ENCODE results near the gene POU2F1.

Gene POU2F1

GRCh38 chr1:167404908-167405307, 184.2 kb downstream of the POU2F1 start:
- Histone ChIP-seq H3K36me3 (ENCODE audit: low read length) (peaks cover 43% of the 10 kb centered on the region), H4K20me1 (ENCODE audit: low read depth, low read length) (no peaks in the 10 kb centered on the region), H3K9me2 (replicated peaks; ENCODE audit: insufficient read depth, low read length) (no peaks in the 10 kb centered on the region), H3K4me2 (ENCODE audit: low read depth, low read length, poor library complexity, severe bottlenecking) (no peak overlapping the region), H3K4me3 (ENCODE audit: insufficient read depth, low read length, poor library complexity, severe bottlenecking) (no peak overlapping the region), H3K9ac (ENCODE audit: low read length) (no peak overlapping the region), H2AFZ (ENCODE audit: low read depth, low read length, severe bottlenecking) (no peak overlapping the region), H3F3A (ENCODE audit: insufficient read depth) (no peaks in the 10 kb centered on the region), H3K9me3 (ENCODE audit: insufficient read depth, low read length) (no peaks in the 10 kb centered on the region), H3K79me2 (ENCODE audit: insufficient read depth, low read length) (no peaks in the 10 kb centered on the region), H3K27ac (ENCODE audit: low read depth, low read length) (no peak overlapping the region), H3K27me3 (ENCODE audit: low read length) (no peaks in the 10 kb centered on the region)
- TF ChIP-seq, protein P1, sequence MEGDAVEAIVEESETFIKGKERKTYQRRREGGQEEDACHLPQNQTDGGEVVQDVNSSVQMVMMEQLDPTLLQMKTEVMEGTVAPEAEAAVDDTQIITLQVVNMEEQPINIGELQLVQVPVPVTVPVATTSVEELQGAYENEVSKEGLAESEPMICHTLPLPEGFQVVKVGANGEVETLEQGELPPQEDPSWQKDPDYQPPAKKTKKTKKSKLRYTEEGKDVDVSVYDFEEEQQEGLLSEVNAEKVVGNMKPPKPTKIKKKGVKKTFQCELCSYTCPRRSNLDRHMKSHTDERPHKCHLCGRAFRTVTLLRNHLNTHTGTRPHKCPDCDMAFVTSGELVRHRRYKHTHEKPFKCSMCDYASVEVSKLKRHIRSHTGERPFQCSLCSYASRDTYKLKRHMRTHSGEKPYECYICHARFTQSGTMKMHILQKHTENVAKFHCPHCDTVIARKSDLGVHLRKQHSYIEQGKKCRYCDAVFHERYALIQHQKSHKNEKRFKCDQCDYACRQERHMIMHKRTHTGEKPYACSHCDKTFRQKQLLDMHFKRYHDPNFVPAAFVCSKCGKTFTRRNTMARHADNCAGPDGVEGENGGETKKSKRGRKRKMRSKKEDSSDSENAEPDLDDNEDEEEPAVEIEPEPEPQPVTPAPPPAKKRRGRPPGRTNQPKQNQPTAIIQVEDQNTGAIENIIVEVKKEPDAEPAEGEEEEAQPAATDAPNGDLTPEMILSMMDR (IDR thresholded peaks at IDR 0.05; ENCODE audit: insufficient read depth, low read length, poor library complexity, severe bottlenecking) = no peak
- no peak for TF ChIP-seq EZH2phosphoT487 (conservative IDR thresholded peaks at IDR 0.05; ENCODE audit: low read length)

DNA sequence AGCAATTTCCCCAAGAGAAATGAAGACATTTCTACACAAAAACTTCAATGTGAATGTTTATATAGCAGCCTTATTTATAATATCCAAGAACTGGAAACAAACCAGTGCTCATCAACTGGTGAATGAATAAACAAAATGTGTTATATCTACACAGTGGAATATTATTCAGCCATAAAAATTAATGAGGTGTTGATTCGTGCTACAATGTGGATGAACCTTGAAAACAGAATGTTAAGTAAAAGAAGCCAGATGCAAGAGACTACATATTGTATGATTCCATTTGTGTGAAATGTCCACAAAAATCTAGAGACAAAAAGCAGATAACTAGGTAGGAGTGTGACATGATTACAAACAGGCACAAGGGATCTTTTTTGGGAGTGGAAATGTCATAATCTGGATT, 187.7 kb downstream of the POU2F1 start:
- Histone ChIP-seq H3K9me2 (replicated peaks; ENCODE audit: insufficient read depth, low read length) (no peaks in the 10 kb centered on the region), H3K4me3 (ENCODE audit: insufficient read depth, low read length, poor library complexity, severe bottlenecking) (no peak overlapping the region), H3K9me3 (ENCODE audit: insufficient read depth, low read length) (no peaks in the 10 kb centered on the region), H3K36me3 (ENCODE audit: low read length) (peaks cover 38% of the 10 kb centered on the region), H3K4me2 (ENCODE audit: low read depth, low read length, poor library complexity, severe bottlenecking) (no peak overlapping the region), H2AFZ (ENCODE audit: low read depth, low read length, severe bottlenecking) (no peak overlapping the region), H4K20me1 (ENCODE audit: low read depth, low read length) (no peaks in the 10 kb centered on the region), H3F3A (ENCODE audit: insufficient read depth) (no peaks in the 10 kb centered on the region), H3K79me2 (ENCODE audit: insufficient read depth, low read length) (no peaks in the 10 kb centered on the region), H3K27ac (ENCODE audit: low read depth, low read length) (no peak overlapping the region), H3K27me3 (ENCODE audit: low read length) (no peaks in the 10 kb centered on the region), H3K9ac (ENCODE audit: low read length) (no peak overlapping the region)
- TF ChIP-seq, protein P1 (IDR thresholded peaks at IDR 0.05; ENCODE audit: insufficient read depth, low read length, poor library complexity, severe bottlenecking) = no peak
- TF ChIP-seq EZH2phosphoT487 (conservative IDR thresholded peaks at IDR 0.05; ENCODE audit: low read length) = no peak

GRCh38 chr1:167409183-167409582, 188.5 kb downstream of the POU2F1 start:
- Histone ChIP-seq H3K4me2 (ENCODE audit: low read depth, low read length, poor library complexity, severe bottlenecking) (no peak overlapping the region), H3K9ac (ENCODE audit: low read length) (no peak overlapping the region), H2AFZ (ENCODE audit: low read depth, low read length, severe bottlenecking) (no peak overlapping the region), H3K36me3 (ENCODE audit: low read length) (peaks cover 40% of the 10 kb centered on the region), H3K27me3 (ENCODE audit: low read length) (no peaks in the 10 kb centered on the region), H3K9me2 (replicated peaks; ENCODE audit: insufficient read depth, low read length) (no peaks in the 10 kb centered on the region), H3F3A (ENCODE audit: insufficient read depth) (no peaks in the 10 kb centered on the region), H3K27ac (ENCODE audit: low read depth, low read length) (no peak overlapping the region), H3K79me2 (ENCODE audit: insufficient read depth, low read length) (no peaks in the 10 kb centered on the region), H3K9me3 (ENCODE audit: insufficient read depth, low read length) (no peaks in the 10 kb centered on the region), H3K4me3 (ENCODE audit: insufficient read depth, low read length, poor library complexity, severe bottlenecking) (no peak overlapping the region), H4K20me1 (ENCODE audit: low read depth, low read length) (no peaks in the 10 kb centered on the region)
- TF ChIP-seq, protein P1 (IDR thresholded peaks at IDR 0.05; ENCODE audit: insufficient read depth, low read length, poor library complexity, severe bottlenecking) = peak; percentile 17
- TF ChIP-seq EZH2phosphoT487 (conservative IDR thresholded peaks at IDR 0.05; ENCODE audit: low read length) = no peak

Data from SU-DHL-6 (cell line).